Upper lobe of left lung (tissue), 4 donors: ENCODE measurements around the gene FBXL17.

Experiments used
- EP300 ChIP-seq, 4 donors: sonication (generic); formaldehyde crosslinking; IDR thresholded peaks; one replicate each; pipeline ENCODE4 v1.5.1; 2017; ENCODE audit warnings: antibody characterized with exemption in 4 of 4, control low read depth in 2 of 4
- TF ChIP-seq, protein P1 (sequence below), 6 experiments: fragments of 450-650 bp in 4 of 6; fragments of 200-600 bp in 2 of 6; sonication (generic) in 2 of 6; IDR thresholded peaks; one replicate each; pipeline ENCODE4 v1.5.1; 2016 to 2019; ENCODE audit warnings: antibody characterized with exemption in 6 of 6

DNA sequence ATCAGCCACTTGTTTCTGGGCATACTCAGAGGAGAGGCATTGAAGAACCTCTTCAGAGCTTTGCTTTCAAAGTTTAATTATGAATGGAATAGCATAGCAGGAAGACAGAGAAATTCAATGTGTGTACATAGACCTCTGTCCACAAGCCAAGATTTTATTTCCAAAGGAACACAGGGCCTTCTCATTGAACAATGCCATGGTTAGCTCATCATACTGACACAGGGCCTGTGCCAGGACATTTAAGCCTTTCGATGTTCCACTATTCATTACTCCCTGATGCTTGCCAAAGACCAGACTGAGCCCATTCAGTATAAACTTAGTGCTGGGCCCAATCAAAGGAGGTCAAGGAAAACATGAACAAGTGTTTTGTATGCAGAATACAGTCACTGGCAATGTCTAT, 280.8 kb downstream of the FBXL17 start:
- TF ChIP-seq, protein P1, sequence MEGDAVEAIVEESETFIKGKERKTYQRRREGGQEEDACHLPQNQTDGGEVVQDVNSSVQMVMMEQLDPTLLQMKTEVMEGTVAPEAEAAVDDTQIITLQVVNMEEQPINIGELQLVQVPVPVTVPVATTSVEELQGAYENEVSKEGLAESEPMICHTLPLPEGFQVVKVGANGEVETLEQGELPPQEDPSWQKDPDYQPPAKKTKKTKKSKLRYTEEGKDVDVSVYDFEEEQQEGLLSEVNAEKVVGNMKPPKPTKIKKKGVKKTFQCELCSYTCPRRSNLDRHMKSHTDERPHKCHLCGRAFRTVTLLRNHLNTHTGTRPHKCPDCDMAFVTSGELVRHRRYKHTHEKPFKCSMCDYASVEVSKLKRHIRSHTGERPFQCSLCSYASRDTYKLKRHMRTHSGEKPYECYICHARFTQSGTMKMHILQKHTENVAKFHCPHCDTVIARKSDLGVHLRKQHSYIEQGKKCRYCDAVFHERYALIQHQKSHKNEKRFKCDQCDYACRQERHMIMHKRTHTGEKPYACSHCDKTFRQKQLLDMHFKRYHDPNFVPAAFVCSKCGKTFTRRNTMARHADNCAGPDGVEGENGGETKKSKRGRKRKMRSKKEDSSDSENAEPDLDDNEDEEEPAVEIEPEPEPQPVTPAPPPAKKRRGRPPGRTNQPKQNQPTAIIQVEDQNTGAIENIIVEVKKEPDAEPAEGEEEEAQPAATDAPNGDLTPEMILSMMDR (IDR thresholded peaks at IDR 0.05): no peak
- TF ChIP-seq EP300 (IDR thresholded peaks at IDR 0.05): no peak
